Measurements from ENCODE around the gene BEST2. TPM values are rescaled to one million over a fixed set of nuclear protein-coding genes. Genes with fewer than 3 reads are reported as not detected.

BEST2 gene
- polyA plus RNA-seq, 1 donor from 2014 or later = not detected

DNA sequence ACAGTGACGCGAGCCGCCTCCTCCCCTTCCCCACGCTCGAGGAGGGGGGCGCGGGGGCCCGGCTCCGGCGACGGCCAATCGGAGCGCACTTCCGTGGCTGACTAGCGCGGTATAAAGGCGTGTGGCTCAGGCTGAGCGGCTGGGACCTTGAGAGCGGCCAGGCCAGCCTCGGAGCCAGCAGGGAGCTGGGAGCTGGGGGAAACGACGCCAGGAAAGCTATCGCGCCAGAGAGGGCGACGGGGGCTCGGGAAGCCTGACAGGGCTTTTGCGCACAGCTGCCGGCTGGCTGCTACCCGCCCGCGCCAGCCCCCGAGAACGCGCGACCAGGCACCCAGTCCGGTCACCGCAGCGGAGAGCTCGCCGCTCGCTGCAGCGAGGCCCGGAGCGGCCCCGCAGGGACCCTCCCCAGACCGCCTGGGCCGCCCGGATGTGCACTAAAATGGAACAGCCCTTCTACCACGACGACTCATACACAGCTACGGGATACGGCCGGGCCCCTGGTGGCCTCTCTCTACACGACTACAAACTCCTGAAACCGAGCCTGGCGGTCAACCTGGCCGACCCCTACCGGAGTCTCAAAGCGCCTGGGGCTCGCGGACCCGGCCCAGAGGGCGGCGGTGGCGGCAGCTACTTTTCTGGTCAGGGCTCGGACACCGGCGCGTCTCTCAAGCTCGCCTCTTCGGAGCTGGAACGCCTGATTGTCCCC, 39.9 kb downstream of the BEST2 start, which contains the start of gene JUNB:
Gene JUNB (plus strand): TSS at position 142 of the 706 bp plus-strand sequence. CDS start 286 bp downstream, at position 428.
- Histone ChIP-seq H3F3A (ENCODE audit: insufficient read depth, low read length, poor library complexity, severe bottlenecking) (no peaks in the 10 kb centered on the region), H3K36me3 (ENCODE audit: insufficient read depth, low read length) (no peaks in the 10 kb centered on the region), H3K4me3 (ENCODE audit: low read length) (peak within 1 kb of the TSS; percentile 87), H3K4me2 (ENCODE audit: low read length) (peak within 1 kb of the TSS; percentile 48), H3K9ac (ENCODE audit: low read length) (peak within 1 kb of the TSS; percentile 82), H2AFZ (ENCODE audit: low read depth, low read length) (no peak within 1 kb of the TSS), H4K20me1 (ENCODE audit: insufficient read depth) (no peaks in the 10 kb centered on the region), H3K9me3 (ENCODE audit: low read length) (no peaks in the 10 kb centered on the region), H3K9me2 (ENCODE audit: insufficient read depth, low read length) (no peaks in the 10 kb centered on the region), H3K27me3 (ENCODE audit: insufficient read depth, low read depth, low read length) (peaks cover 29% of the 10 kb centered on the region), H3K79me2 (replicated peaks; ENCODE audit: insufficient read depth, low read length) (no peaks in the 10 kb centered on the region), H3K27ac (ENCODE audit: low read length) (peak within 1 kb of the TSS; percentile 52)
- TF ChIP-seq, protein P1, sequence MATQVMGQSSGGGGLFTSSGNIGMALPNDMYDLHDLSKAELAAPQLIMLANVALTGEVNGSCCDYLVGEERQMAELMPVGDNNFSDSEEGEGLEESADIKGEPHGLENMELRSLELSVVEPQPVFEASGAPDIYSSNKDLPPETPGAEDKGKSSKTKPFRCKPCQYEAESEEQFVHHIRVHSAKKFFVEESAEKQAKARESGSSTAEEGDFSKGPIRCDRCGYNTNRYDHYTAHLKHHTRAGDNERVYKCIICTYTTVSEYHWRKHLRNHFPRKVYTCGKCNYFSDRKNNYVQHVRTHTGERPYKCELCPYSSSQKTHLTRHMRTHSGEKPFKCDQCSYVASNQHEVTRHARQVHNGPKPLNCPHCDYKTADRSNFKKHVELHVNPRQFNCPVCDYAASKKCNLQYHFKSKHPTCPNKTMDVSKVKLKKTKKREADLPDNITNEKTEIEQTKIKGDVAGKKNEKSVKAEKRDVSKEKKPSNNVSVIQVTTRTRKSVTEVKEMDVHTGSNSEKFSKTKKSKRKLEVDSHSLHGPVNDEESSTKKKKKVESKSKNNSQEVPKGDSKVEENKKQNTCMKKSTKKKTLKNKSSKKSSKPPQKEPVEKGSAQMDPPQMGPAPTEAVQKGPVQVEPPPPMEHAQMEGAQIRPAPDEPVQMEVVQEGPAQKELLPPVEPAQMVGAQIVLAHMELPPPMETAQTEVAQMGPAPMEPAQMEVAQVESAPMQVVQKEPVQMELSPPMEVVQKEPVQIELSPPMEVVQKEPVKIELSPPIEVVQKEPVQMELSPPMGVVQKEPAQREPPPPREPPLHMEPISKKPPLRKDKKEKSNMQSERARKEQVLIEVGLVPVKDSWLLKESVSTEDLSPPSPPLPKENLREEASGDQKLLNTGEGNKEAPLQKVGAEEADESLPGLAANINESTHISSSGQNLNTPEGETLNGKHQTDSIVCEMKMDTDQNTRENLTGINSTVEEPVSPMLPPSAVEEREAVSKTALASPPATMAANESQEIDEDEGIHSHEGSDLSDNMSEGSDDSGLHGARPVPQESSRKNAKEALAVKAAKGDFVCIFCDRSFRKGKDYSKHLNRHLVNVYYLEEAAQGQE (IDR thresholded peaks at IDR 0.05; ENCODE audit: borderline replicate concordance) = peak; percentile 96
- peak; percentile 95 for TF ChIP-seq TAF1 (IDR thresholded peaks at IDR 0.05; ENCODE audit: low read depth)
- no peak for TF ChIP-seq RAD21 (conservative IDR thresholded peaks at IDR 0.05)
- TF ChIP-seq, protein P2, sequence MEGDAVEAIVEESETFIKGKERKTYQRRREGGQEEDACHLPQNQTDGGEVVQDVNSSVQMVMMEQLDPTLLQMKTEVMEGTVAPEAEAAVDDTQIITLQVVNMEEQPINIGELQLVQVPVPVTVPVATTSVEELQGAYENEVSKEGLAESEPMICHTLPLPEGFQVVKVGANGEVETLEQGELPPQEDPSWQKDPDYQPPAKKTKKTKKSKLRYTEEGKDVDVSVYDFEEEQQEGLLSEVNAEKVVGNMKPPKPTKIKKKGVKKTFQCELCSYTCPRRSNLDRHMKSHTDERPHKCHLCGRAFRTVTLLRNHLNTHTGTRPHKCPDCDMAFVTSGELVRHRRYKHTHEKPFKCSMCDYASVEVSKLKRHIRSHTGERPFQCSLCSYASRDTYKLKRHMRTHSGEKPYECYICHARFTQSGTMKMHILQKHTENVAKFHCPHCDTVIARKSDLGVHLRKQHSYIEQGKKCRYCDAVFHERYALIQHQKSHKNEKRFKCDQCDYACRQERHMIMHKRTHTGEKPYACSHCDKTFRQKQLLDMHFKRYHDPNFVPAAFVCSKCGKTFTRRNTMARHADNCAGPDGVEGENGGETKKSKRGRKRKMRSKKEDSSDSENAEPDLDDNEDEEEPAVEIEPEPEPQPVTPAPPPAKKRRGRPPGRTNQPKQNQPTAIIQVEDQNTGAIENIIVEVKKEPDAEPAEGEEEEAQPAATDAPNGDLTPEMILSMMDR (IDR thresholded peaks at IDR 0.05; ENCODE audit: poor library complexity, severe bottlenecking) = peak; percentile 13
- TF ChIP-seq SMC3 (conservative IDR thresholded peaks at IDR 0.05; ENCODE audit: poor library complexity) = peak; percentile 28
- peak; percentile 50 for TF ChIP-seq EP300 (conservative IDR thresholded peaks at IDR 0.05; ENCODE audit: poor library complexity, severe bottlenecking)
- peak; percentile 76 for TF ChIP-seq MXI1 (conservative IDR thresholded peaks at IDR 0.05; ENCODE audit: poor library complexity, severe bottlenecking)
- TF ChIP-seq POLR2AphosphoS5 (IDR thresholded peaks at IDR 0.05) = peak; percentile 100
- TF ChIP-seq EZH2 (IDR thresholded peaks at IDR 0.05; ENCODE audit: borderline replicate concordance, insufficient read depth, low read length, poor library complexity, severe bottlenecking) = no peak

DNA sequence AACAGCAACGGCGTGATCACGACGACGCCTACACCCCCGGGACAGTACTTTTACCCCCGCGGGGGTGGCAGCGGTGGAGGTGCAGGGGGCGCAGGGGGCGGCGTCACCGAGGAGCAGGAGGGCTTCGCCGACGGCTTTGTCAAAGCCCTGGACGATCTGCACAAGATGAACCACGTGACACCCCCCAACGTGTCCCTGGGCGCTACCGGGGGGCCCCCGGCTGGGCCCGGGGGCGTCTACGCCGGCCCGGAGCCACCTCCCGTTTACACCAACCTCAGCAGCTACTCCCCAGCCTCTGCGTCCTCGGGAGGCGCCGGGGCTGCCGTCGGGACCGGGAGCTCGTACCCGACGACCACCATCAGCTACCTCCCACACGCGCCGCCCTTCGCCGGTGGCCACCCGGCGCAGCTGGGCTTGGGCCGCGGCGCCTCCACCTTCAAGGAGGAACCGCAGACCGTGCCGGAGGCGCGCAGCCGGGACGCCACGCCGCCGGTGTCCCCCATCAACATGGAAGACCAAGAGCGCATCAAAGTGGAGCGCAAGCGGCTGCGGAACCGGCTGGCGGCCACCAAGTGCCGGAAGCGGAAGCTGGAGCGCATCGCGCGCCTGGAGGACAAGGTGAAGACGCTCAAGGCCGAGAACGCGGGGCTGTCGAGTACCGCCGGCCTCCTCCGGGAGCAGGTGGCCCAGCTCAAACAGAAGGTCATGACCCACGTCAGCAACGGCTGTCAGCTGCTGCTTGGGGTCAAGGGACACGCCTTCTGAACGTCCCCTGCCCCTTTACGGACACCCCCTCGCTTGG, 40.7 kb downstream of the BEST2 start:
- Histone ChIP-seq H3K4me2 (ENCODE audit: low read length) (peak overlapping the region; percentile 80), H3K79me2 (replicated peaks; ENCODE audit: insufficient read depth, low read length) (no peaks in the 10 kb centered on the region), H3K36me3 (ENCODE audit: insufficient read depth, low read length) (no peaks in the 10 kb centered on the region), H2AFZ (ENCODE audit: low read depth, low read length) (no peak overlapping the region), H3K4me3 (ENCODE audit: low read length) (peak overlapping the region; percentile 87), H4K20me1 (ENCODE audit: insufficient read depth) (no peaks in the 10 kb centered on the region), H3K9ac (ENCODE audit: low read length) (peak overlapping the region; percentile 82), H3K9me3 (ENCODE audit: low read length) (no peaks in the 10 kb centered on the region), H3F3A (ENCODE audit: insufficient read depth, low read length, poor library complexity, severe bottlenecking) (no peaks in the 10 kb centered on the region), H3K27me3 (ENCODE audit: insufficient read depth, low read depth, low read length) (peaks cover 29% of the 10 kb centered on the region), H3K27ac (ENCODE audit: low read length) (peak overlapping the region; percentile 52), H3K9me2 (ENCODE audit: insufficient read depth, low read length) (no peaks in the 10 kb centered on the region)
- TF ChIP-seq, protein P1 (IDR thresholded peaks at IDR 0.05; ENCODE audit: borderline replicate concordance) = no peak
- TF ChIP-seq MXI1 (conservative IDR thresholded peaks at IDR 0.05; ENCODE audit: poor library complexity, severe bottlenecking) (no peak), EZH2 (IDR thresholded peaks at IDR 0.05; ENCODE audit: borderline replicate concordance, insufficient read depth, low read length, poor library complexity, severe bottlenecking) (peak; percentile 26), SMC3 (conservative IDR thresholded peaks at IDR 0.05; ENCODE audit: poor library complexity) (no peak), POLR2AphosphoS5 (IDR thresholded peaks at IDR 0.05) (peak; percentile 19)

Measured in neural cell (in vitro differentiated cells).